Measurements from ENCODE around the gene TNIP3.

DNA sequence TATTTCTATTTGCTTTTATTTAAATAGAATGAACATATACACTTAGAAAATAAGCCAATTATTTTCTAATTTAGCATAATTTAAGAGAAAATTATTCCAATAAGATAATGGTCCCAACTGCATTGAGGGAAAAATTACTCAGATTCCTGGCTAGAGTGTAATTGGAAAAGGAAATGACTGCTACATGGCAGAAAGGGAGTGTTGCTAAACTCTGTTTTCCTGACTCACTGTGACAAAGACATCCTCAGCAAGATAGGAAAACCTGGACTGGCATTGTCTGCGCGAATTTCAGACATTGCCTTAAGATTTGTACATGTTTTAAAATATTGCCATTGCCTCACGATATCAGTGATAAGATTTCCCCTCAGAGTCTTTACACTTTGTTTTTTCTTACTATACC is 8.2 kb downstream of the TNIP3 start:
- TF ChIP-seq, protein P1, sequence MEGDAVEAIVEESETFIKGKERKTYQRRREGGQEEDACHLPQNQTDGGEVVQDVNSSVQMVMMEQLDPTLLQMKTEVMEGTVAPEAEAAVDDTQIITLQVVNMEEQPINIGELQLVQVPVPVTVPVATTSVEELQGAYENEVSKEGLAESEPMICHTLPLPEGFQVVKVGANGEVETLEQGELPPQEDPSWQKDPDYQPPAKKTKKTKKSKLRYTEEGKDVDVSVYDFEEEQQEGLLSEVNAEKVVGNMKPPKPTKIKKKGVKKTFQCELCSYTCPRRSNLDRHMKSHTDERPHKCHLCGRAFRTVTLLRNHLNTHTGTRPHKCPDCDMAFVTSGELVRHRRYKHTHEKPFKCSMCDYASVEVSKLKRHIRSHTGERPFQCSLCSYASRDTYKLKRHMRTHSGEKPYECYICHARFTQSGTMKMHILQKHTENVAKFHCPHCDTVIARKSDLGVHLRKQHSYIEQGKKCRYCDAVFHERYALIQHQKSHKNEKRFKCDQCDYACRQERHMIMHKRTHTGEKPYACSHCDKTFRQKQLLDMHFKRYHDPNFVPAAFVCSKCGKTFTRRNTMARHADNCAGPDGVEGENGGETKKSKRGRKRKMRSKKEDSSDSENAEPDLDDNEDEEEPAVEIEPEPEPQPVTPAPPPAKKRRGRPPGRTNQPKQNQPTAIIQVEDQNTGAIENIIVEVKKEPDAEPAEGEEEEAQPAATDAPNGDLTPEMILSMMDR (IDR thresholded peaks at IDR 0.05), result no peak
- TF ChIP-seq EZH2 (IDR thresholded peaks at IDR 0.05; ENCODE audit: borderline replicate concordance, insufficient read depth, low read depth, low read length, poor library complexity, severe bottlenecking), result no peak
